ENCODE measurements around the gene VPS37D.

Gene VPS37D

DNA sequence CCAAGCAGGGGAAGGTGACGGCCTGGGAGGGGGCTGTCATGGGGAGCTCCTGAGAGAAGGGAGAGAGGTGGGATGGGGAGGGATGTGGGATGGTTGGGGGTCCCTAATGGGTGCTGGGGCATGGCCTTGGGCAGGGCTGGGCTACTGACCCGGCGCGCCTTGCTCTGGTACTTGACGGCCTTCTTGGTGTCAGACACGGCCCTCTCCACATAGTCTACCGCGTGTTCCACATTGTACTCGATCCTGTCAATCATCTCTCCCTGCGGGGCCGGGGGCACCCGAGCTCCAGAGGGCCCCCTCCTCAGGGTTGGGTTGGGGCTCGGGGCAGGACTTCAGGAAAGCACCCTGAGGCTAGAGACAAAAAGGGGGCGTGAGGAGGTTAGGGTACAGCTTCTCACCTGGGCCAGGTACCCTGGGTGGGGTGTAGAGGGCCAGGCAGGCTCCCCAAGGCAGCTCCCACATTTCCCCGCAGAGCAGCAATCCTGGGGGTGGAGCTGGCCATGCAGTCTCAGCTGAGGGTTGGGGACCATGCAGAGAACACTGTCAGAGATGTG lies 33.0 kb downstream of the VPS37D start:
- no peaks in the 10 kb centered on the region for H3K9me3 ChIP-seq
- H3K4me1 ChIP-seq (ENCODE audit: control insufficient read depth in 1 of 2, insufficient read depth in 1 of 2, low read depth in 1 of 2, low read length in 1 of 2), result peaks cover 3 to 9% of the 10 kb centered on the region in 2 experiments
- no peak overlapping the region for H3K27ac ChIP-seq
- no peak overlapping the region for H3K4me3 ChIP-seq (ENCODE audit: low read depth in 1 of 2, low read length in 1 of 2)
- TF ChIP-seq, protein P1, sequence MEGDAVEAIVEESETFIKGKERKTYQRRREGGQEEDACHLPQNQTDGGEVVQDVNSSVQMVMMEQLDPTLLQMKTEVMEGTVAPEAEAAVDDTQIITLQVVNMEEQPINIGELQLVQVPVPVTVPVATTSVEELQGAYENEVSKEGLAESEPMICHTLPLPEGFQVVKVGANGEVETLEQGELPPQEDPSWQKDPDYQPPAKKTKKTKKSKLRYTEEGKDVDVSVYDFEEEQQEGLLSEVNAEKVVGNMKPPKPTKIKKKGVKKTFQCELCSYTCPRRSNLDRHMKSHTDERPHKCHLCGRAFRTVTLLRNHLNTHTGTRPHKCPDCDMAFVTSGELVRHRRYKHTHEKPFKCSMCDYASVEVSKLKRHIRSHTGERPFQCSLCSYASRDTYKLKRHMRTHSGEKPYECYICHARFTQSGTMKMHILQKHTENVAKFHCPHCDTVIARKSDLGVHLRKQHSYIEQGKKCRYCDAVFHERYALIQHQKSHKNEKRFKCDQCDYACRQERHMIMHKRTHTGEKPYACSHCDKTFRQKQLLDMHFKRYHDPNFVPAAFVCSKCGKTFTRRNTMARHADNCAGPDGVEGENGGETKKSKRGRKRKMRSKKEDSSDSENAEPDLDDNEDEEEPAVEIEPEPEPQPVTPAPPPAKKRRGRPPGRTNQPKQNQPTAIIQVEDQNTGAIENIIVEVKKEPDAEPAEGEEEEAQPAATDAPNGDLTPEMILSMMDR (IDR thresholded peaks at IDR 0.05), result no peak
- H3K27me3 ChIP-seq, result peaks cover 43% of the 10 kb centered on the region
- H3K36me3 ChIP-seq, result peaks cover 48% of the 10 kb centered on the region

DNA sequence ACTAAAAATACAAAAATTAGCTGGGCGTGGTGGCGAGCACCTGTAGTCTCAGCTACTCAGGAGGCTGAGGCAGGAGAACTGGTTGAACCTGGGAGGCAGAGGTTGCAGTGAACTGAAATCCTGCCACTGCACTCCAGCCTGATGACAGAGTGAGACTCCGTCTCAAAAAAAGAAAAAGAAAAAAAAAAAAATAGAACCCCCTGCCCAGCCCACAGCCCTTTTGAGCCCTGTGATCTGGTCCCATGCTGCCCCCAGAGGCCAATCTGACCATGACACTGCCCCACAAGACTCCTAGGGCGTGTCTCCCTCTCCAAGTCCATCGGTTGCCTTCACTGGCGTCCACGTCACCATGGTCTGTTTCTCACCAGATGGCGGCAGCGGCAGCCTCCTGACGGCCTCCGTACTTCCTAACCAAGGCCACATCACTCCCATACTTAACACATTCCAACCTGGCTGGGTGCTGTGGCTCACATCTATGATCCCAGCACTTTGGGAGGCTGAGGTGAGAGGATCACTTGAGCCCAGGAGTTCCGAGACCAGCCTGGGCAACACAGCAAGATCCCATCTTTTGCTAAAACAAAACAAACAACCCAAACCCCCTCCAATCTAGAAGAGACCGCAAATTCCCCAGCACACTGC lies 33.8 kb downstream of the VPS37D start:
- Histone ChIP-seq H3K4me3 (ENCODE audit: low read depth in 1 of 2, low read length in 1 of 2) (no peak overlapping the region), H3K9me3 (no peaks in the 10 kb centered on the region), H3K36me3 (peaks cover 40% of the 10 kb centered on the region), H3K27ac (no peak overlapping the region), H3K27me3 (peaks cover 51% of the 10 kb centered on the region), H3K4me1 (ENCODE audit: control insufficient read depth in 1 of 2, insufficient read depth in 1 of 2, low read depth in 1 of 2, low read length in 1 of 2) (peaks cover 3 to 9% of the 10 kb centered on the region in 2 experiments)
- TF ChIP-seq, protein P1 (IDR thresholded peaks at IDR 0.05), result peak; percentile 9

DNA sequence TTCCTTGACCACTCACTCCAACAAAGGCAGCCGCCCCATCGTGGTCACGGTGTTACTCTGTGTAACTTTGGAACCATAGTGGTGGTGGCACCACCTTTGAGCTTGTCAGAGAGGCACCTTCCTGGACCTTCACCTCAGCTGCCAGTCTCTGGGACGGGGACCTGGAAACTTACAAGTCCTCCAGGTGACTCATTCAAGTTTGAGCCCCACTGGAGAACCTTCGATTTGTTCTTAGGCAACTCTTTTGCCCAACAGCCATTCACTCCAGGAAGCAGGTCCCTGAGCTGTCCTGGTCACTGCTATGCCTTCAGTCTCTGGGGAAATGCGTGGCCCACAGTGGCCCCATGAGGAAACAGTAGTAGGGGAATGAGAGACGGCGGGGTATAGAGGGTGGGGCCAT lies 34.6 kb downstream of the VPS37D start:
- Histone ChIP-seq H3K36me3 (peaks cover 32% of the 10 kb centered on the region), H3K27me3 (peaks cover 59% of the 10 kb centered on the region), H3K27ac (no peak overlapping the region), H3K4me1 (ENCODE audit: control insufficient read depth in 1 of 2, insufficient read depth in 1 of 2, low read depth in 1 of 2, low read length in 1 of 2) (peaks cover 3 to 9% of the 10 kb centered on the region in 2 experiments), H3K9me3 (no peaks in the 10 kb centered on the region), H3K4me3 (ENCODE audit: low read depth in 1 of 2, low read length in 1 of 2) (no peak overlapping the region)
- TF ChIP-seq, protein P1 (IDR thresholded peaks at IDR 0.05), result no peak

DNA sequence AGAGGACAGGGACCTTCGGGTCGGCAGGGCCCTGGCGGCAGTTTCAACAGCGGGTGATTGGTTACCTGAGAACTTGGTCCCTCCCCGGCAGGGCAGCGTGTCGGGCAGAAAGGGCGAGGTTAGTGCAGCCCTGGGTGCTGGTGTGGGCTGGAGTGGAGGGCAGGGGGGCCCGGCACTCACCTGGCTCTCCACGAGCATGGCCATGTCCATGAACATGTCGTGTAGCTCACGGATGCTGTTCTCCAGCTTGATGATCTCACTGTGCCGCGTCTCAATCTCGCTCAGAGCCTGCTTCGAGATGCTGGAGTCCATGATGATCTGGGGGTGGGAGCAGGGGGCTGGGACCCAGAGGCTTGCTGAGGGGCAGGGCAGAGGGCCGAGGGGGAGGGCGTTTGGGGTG lies 35.0 kb downstream of the VPS37D start:
- Histone ChIP-seq H3K4me3 (ENCODE audit: low read depth in 1 of 2, low read length in 1 of 2) (no peak overlapping the region), H3K27ac (no peak overlapping the region), H3K36me3 (peaks cover 28% of the 10 kb centered on the region), H3K4me1 (ENCODE audit: control insufficient read depth in 1 of 2, insufficient read depth in 1 of 2, low read depth in 1 of 2, low read length in 1 of 2) (peaks cover 3 to 9% of the 10 kb centered on the region in 2 experiments), H3K27me3 (peaks cover 63% of the 10 kb centered on the region), H3K9me3 (no peaks in the 10 kb centered on the region)
- TF ChIP-seq, protein P1 (IDR thresholded peaks at IDR 0.05), result no peak

DNA sequence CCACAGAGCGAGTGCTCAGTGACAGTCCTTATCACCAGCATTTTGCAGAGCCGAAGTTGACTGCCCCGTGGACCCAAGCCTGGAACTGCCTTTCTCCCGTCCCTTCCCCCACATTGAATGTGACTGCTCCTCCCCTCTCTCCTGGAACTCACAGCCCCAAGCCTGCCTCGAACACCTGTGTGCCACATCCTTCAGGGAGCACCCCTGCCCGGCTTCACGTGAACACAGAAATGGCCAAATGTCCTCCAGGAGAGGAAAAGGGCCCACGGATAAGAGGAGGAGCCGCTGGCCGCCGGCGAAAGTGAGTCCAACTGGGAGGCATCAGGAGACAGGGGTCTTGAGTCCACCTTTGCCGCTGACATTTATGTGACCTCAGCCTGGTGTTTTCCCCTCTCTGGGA lies 35.6 kb downstream of the VPS37D start:
- no peak overlapping the region for H3K27ac ChIP-seq
- peaks cover 67% of the 10 kb centered on the region for H3K27me3 ChIP-seq
- H3K36me3 ChIP-seq, result peaks cover 22% of the 10 kb centered on the region
- no peaks in the 10 kb centered on the region for H3K9me3 ChIP-seq
- no peak overlapping the region for H3K4me3 ChIP-seq (ENCODE audit: low read depth in 1 of 2, low read length in 1 of 2)
- H3K4me1 ChIP-seq (ENCODE audit: control insufficient read depth in 1 of 2, insufficient read depth in 1 of 2, low read depth in 1 of 2, low read length in 1 of 2), result peaks cover 3 to 9% of the 10 kb centered on the region in 2 experiments
- TF ChIP-seq, protein P1 (IDR thresholded peaks at IDR 0.05), result no peak

All from neutrophil (primary cell).